CD4-positive, alpha-beta T cell (primary cell): ENCODE data around the gene ZC3H10. TPM values are rescaled to one million over a fixed set of nuclear protein-coding genes. Genes with fewer than 3 reads are reported as not detected.
"Not testable (repeated sequence)": the region's sequence is repeated elsewhere in the genome, so short reads cannot be mapped to it uniquely, and the experiment has no call there.

ENCODE experiments used
- ATAC-seq: fragments of 200-7000 bp; cut with Tn5 transposase; one replicate; pipeline ENCODE4 v1.10.0; 2022; ENCODE audit warnings: mild to moderate bottlenecking; ENCODE audit not compliant: poor library complexity
- CTCF ChIA-PET: fragments of 350-600 bp; sonication (Branson Sonifier 250); formaldehyde crosslinking; loops from one replicate; lab custom pipeline; 2021; ENCODE audit warnings: antibody characterized with exemption, inconsistent platforms; lab: Charles Lee
- POLR2A ChIA-PET: fragments of 350-600 bp; sonication (Branson Sonifier 250); formaldehyde crosslinking; loops from one replicate; lab custom pipeline; 2021; ENCODE audit warnings: antibody characterized with exemption, inconsistent platforms; lab: Charles Lee
- DNase-seq, 14 experiments: peaks; one replicate each; pipeline ENCODE4 v3.0.0-alpha.2; 2013 to 2020; ENCODE audit warnings: mixed read lengths in 2 of 14
- H3K27ac ChIP-seq, 2 donors: one replicate each; pipeline versions ENCODE4 v1.5.1 to v1.7.0; 2013; ENCODE audit warnings: low read length in 2 of 2, low read depth in 1 of 2, mild to moderate bottlenecking in 1 of 2
- H3K27me3 ChIP-seq, 2 experiments: 1 replicate in 1 of 2; 2 replicates in 1 of 2; pipeline versions ENCODE4 v1.6.1 to v1.7.0; 2013; ENCODE audit warnings: low read length in 2 of 2, control low read depth in 1 of 2, mild to moderate bottlenecking in 1 of 2, moderate library complexity in 1 of 2; ENCODE audit not compliant: insufficient read depth in 2 of 2, control insufficient read depth in 1 of 2
- H3K36me3 ChIP-seq: one replicate; pipeline ENCODE4 v1.6.1; 2013; ENCODE audit warnings: low read length, control low read depth; ENCODE audit not compliant: insufficient read depth
- H3K4me1 ChIP-seq: one replicate; pipeline ENCODE4 v1.6.1; 2013; ENCODE audit warnings: low read length, control low read depth; ENCODE audit not compliant: insufficient read depth
- H3K4me3 ChIP-seq: one replicate; pipeline ENCODE4 v1.5.1; 2013; ENCODE audit warnings: mild to moderate bottlenecking, low read length, moderate library complexity
- H3K9me3 ChIP-seq, 2 experiments: 1 replicate in 1 of 2; 2 replicates in 1 of 2; pipeline versions ENCODE4 v1.6.1 to v1.7.0; 2013; ENCODE audit warnings: low read length in 2 of 2, mild to moderate bottlenecking in 2 of 2, control low read depth in 1 of 2, moderate library complexity in 1 of 2; ENCODE audit not compliant: control insufficient read depth in 1 of 2, insufficient read depth in 1 of 2
- H3K27ac Mint-ChIP-seq: one replicate; pipeline ENCODE4 v1.8.0; 2020; ENCODE audit warnings: mixed read lengths
- H3K27me3 Mint-ChIP-seq: one replicate; pipeline ENCODE4 v1.8.0; 2021; ENCODE audit warnings: mixed read lengths
- H3K36me3 Mint-ChIP-seq: one replicate; pipeline ENCODE4 v1.8.0; 2021; ENCODE audit warnings: low read depth, mixed read lengths
- H3K4me1 Mint-ChIP-seq: one replicate; pipeline ENCODE4 v1.8.0; 2021; ENCODE audit warnings: low read depth, mixed read lengths
- H3K4me3 Mint-ChIP-seq: one replicate; pipeline ENCODE4 v1.8.0; 2020; ENCODE audit warnings: mild to moderate bottlenecking, mixed read lengths
- H3K9me3 Mint-ChIP-seq: one replicate; pipeline ENCODE4 v1.8.0; 2020; ENCODE audit warnings: mixed read lengths
- intact Hi-C, 2 experiments: fragments of 100-400 bp; cut with DNase I in 1 of 2; cut with micrococcal nuclease in 1 of 2; formaldehyde crosslinking; loops; one replicate each; pipeline versions ENCODE4 v1.15.1 to v1.9.0; 2023 to 2025; cut with DNase I, micrococcal nuclease
- polyA plus RNA-seq, 2 donors: library from polyadenylated mRNA; unstranded; fragments of 120-200 nt; gene quantifications; one replicate each; pipeline ENCODE4 v1.2.1, GENCODE V29; 2013
- total RNA-seq, 174 experiments: library from RNA in 2 of 174; stranded (reverse) in 2 of 174; gene quantifications; one replicate each; pipeline ENCODE4 v1.2.3 and lab custom pipeline; 2021 to 2026
- TF ChIP-seq, protein P1 (sequence below): fragments of 200-600 bp; IDR thresholded peaks from one replicate; pipeline ENCODE4 v1.8.0; 2022; ENCODE audit warnings: antibody characterized with exemption, mild to moderate bottlenecking

Gene ZC3H10, protein sequence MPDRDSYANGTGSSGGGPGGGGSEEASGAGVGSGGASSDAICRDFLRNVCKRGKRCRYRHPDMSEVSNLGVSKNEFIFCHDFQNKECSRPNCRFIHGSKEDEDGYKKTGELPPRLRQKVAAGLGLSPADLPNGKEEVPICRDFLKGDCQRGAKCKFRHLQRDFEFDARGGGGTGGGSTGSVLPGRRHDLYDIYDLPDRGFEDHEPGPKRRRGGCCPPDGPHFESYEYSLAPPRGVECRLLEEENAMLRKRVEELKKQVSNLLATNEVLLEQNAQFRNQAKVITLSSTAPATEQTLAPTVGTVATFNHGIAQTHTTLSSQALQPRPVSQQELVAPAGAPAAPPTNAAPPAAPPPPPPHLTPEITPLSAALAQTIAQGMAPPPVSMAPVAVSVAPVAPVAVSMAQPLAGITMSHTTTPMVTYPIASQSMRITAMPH
- total RNA-seq, result 1 to 10 TPM; 6.3 to 8.9 TPM
- 3.5 TPM for polyA plus RNA-seq (2013, experiment 1 of 2)
- polyA plus RNA-seq (2013, experiment 2 of 2), result 4.1 TPM
- 11.6 to 36.8 (median 22.1) reads per million in 172 experiments for total RNA-seq (lab: John Stamatoyannopoulos, UW)

DNA sequence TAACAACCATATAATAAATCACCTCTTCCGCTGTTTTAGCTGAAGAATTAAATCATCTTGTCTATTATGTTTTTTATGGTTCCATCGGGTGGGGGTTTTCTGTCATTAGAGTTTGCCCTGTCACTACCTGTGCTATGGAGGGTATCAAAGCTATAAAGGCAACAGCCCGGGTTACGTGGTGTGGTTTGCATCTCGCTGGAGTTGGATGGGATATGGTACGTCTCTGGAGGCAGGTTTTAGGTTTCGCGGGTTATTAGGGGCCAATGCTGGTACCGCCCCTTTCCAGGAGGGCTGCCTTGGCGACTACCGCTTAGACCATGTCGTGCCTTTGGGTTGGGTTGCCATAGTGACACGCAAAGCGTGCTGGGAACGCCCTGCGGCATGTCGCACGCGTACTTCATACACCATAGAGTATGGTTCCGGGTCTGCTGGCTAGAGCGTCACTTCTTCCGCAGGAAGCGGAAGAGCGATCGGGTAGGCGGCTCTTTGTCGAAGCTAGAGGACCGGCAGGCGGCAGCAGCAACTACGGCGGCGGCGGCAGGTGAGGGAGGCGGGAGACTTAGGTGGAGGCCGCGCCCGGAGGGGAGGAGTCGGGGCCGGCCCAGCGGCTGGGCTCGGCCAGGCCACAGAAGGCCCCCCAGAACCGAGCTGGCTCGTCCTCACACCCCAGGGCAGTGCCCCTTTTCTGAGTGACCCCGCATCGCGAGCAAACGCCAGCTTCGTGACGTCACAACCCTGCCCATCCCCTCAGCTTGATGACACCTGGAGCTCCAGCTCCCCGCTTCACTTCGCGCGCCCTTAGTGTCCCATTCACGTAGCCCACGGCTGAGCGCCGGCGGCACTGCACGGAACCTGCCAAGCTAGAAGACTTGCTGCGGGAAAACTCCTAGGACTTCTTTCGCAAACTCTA, at the start of gene ZC3H10:
ZC3H10 (plus strand) TSS at position 489 of the 910 bp plus-strand sequence. CDS start 2,297 bp downstream, outside the sequence.
- Histone ChIP-seq H3K4me3 (peak within 1 kb of the TSS; percentile 73), H3K36me3 (peaks cover 28% of the 10 kb centered on the region), H3K4me1 (peaks cover 35% of the 10 kb centered on the region), H3K9me3 (no peaks in the 10 kb centered on the region), H3K27me3 (no peaks in the 10 kb centered on the region), H3K27ac (peak within 1 kb of the TSS; percentile 75 to 90)
- Mint-ChIP-seq H3K4me1 (peaks cover 33% of the 10 kb centered on the region), H3K4me3 (peak within 1 kb of the TSS; percentile 97), H3K9me3 (no peaks in the 10 kb centered on the region), H3K27ac (peak within 1 kb of the TSS; percentile 94), H3K36me3 (peaks cover 50% of the 10 kb centered on the region), H3K27me3 (no peaks in the 10 kb centered on the region)
- ChIA-PET CTCF (interaction anchor here (0.6 to 5.0 kb wide), 24 partner anchors 8 to 380 kb away, joined by 3 to 76 read pairs (median 4); partner anchors contain the start of genes ANKRD52, CNPY2, CS and ESYT1), POLR2A (interaction anchor here (0.5 to 6.1 kb wide), 46 partner anchors 10 to 1402 kb away, joined by 3 to 233 read pairs (median 6); partner anchors contain the start of genes ANKRD52, CD63, CNPY2 and COQ10A)
- peak; percentile 67 for ATAC-seq
- peak; percentile 89 to 100 (median 94) for DNase-seq
- intact Hi-C loops, result loop anchor here (1.0 to 10.0 kb wide), 11 partner anchors 34 to 477 kb away; partner anchors contain the start of genes ANKRD52 (in 2 of the 2), PYM1 (in 2 of the 2), MYL6B (in 1 of the 2) and RPS26 (in 1 of the 2)
- TF ChIP-seq, protein P1, sequence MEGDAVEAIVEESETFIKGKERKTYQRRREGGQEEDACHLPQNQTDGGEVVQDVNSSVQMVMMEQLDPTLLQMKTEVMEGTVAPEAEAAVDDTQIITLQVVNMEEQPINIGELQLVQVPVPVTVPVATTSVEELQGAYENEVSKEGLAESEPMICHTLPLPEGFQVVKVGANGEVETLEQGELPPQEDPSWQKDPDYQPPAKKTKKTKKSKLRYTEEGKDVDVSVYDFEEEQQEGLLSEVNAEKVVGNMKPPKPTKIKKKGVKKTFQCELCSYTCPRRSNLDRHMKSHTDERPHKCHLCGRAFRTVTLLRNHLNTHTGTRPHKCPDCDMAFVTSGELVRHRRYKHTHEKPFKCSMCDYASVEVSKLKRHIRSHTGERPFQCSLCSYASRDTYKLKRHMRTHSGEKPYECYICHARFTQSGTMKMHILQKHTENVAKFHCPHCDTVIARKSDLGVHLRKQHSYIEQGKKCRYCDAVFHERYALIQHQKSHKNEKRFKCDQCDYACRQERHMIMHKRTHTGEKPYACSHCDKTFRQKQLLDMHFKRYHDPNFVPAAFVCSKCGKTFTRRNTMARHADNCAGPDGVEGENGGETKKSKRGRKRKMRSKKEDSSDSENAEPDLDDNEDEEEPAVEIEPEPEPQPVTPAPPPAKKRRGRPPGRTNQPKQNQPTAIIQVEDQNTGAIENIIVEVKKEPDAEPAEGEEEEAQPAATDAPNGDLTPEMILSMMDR, result peak; percentile 52

DNA sequence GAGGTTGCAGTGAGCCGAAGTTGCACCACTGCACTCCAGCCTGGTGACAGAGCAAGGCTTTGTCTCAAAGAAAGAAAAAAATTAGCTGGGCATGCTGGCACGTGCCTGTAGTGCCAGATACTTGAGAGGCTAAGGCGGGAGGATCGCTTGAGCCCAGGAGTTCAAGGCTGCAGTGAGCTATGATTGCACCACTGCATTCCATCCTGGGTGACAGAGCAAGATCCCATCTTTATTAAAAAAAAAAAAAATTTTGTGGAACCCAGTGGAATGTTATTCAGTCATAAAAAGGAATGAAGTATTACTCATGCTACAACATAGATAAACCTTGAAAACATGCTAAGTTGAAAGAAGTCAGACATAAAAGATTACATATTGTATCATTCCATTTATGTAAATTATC, 46.4 kb upstream of the ZC3H10 start:
- no peaks in the 10 kb centered on the region for H3K4me1 Mint-ChIP-seq
- ATAC-seq (no peak), DNase-seq (no peak)
- Histone ChIP-seq H3K36me3 (no peaks in the 10 kb centered on the region), H3K27ac (no peak overlapping the region), H3K27me3 (no peaks in the 10 kb centered on the region), H3K9me3 (no peaks in the 10 kb centered on the region), H3K4me1 (no peaks in the 10 kb centered on the region), H3K4me3 (no peak overlapping the region)
- H3K36me3 Mint-ChIP-seq, result no peaks in the 10 kb centered on the region
- no peaks in the 10 kb centered on the region for H3K27me3 Mint-ChIP-seq
- TF ChIP-seq, protein P1, result no peak
- H3K9me3 Mint-ChIP-seq, result no peaks in the 10 kb centered on the region
- H3K4me3 Mint-ChIP-seq, result no peak overlapping the region
- no peak overlapping the region for H3K27ac Mint-ChIP-seq
- POLR2A ChIA-PET, result no interaction called here
- CTCF ChIA-PET, result no interaction called here
- intact Hi-C loops, result no loop called here

DNA sequence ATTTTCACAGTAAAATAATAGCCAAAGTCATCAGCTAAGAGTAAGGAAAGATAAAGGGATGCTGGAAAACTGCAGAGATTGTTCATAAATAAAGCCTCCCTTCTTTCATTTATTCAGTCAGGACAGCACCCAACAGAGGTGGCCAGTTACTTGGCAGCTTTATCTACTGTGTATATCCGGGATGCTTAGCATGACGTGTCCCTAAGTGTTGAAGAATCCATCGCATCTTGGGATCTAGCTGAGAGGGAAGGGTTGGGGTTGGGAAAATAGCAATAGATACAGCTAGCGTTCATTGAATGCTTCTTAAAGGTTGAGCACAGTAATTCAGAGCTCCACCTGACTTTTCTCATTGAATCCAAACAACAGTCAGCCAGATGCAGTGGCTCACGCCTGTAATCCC, 43.7 kb upstream of the ZC3H10 start:
- Histone ChIP-seq H3K4me3 (no peak overlapping the region), H3K27me3 (no peaks in the 10 kb centered on the region), H3K4me1 (peaks cover 7% of the 10 kb centered on the region), H3K9me3 (no peaks in the 10 kb centered on the region), H3K27ac (no peak overlapping the region), H3K36me3 (no peaks in the 10 kb centered on the region)
- H3K27ac Mint-ChIP-seq, result no peak overlapping the region
- H3K4me1 Mint-ChIP-seq, result peaks cover 5% of the 10 kb centered on the region
- H3K27me3 Mint-ChIP-seq, result no peaks in the 10 kb centered on the region
- ATAC-seq (no peak), DNase-seq (no peak)
- TF ChIP-seq, protein P1, result no peak
- POLR2A ChIA-PET, result no interaction called here
- H3K9me3 Mint-ChIP-seq, result no peaks in the 10 kb centered on the region
- no peak overlapping the region for H3K4me3 Mint-ChIP-seq
- CTCF ChIA-PET, result no interaction called here
- intact Hi-C loops, result no loop called here
- no peaks in the 10 kb centered on the region for H3K36me3 Mint-ChIP-seq

DNA sequence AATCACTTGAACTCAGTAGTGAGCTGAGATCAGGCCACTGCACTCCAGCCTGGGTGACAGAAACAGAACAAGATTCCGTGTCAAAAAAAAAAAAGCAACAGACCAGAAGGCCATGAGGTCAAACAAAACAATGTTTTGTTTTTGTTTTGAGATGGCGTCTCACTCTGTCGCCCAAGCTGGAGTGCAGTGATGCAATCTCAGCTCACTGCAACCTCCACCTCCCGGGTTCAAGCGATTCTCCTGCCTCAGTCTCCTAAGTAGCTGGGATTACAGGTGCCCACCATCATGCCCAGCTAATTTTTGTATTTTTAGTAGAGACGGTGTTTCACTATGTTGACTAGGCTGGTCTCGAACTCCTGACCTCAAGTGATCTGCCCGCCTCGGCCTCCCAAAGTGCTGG, 40.1 kb upstream of the ZC3H10 start:
- Mint-ChIP-seq H3K4me3 (peak overlapping the region; percentile 87), H3K4me1 (peaks cover 14% of the 10 kb centered on the region), H3K27me3 (peaks cover 17% of the 10 kb centered on the region)
- H3K9me3 Mint-ChIP-seq, H3K27ac Mint-ChIP-seq, ATAC-seq, H3K36me3 Mint-ChIP-seq, H3K36me3 ChIP-seq, H3K9me3 ChIP-seq, intact Hi-C loops, H3K27ac ChIP-seq, H3K4me3 ChIP-seq, DNase-seq: not testable (repeated sequence)
- POLR2A ChIA-PET, result interaction anchor here (0.9 to 2.1 kb wide), 2 partner anchors 26 to 40 kb away, joined by 7 to 11 read pairs; partner anchors contain the start of genes PA2G4 and ZC3H10
- peaks cover 9 to 14% of the 10 kb centered on the region in 2 experiments for H3K27me3 ChIP-seq
- CTCF ChIA-PET, result interaction anchor here (1.8 to 5.1 kb wide), 3 partner anchors 26 to 48 kb away, joined by 4 to 32 read pairs (median 6); partner anchors contain the start of gene PA2G4
- peaks cover 21% of the 10 kb centered on the region for H3K4me1 ChIP-seq
